Fibroblast of lung (primary cell): ENCODE results near the gene PBX4.

ENCODE experiments used
- CTCF ChIP-seq, 2 donors: IDR thresholded peaks in 1 of 2; conservative IDR thresholded peaks in 1 of 2; 1 replicate in 1 of 2; 2 replicates in 1 of 2; pipeline ENCODE4 v1.5.1; 2011 to 2012; ENCODE audit warnings: low read length in 2 of 2, control low read depth in 1 of 2, inconsistent platforms in 1 of 2, low read depth in 1 of 2, mild to moderate bottlenecking in 1 of 2
- EZH2 ChIP-seq: IDR thresholded peaks from 2 replicates; pipeline ENCODE4 v1.5.1; 2012; ENCODE audit warnings: low read length, control low read depth, mild to moderate bottlenecking; ENCODE audit errors: missing control alignments

GRCh38 chr19:19635313-19635702 lies 16.8 kb upstream of the PBX4 start:
- TF ChIP-seq CTCF (conservative IDR thresholded peaks at IDR 0.05 in 1 of 2, IDR thresholded peaks at IDR 0.05 in 1 of 2; ENCODE audit: low read depth in 1 of 2, low read length in 2 of 2) (no peak), EZH2 (no peak)
